ENCODE data around the gene EIF4E. TPM values are rescaled to one million over a fixed set of nuclear protein-coding genes. Genes with fewer than 3 reads are reported as not detected.
"Not testable (repeated sequence)": the region's sequence is repeated elsewhere in the genome, so short reads cannot be mapped to it uniquely, and the experiment has no call there.

Gene EIF4E
- total and polyA plus RNA-seq, 4 donors: 10.4 to 121 (median 57.8) TPM

DNA sequence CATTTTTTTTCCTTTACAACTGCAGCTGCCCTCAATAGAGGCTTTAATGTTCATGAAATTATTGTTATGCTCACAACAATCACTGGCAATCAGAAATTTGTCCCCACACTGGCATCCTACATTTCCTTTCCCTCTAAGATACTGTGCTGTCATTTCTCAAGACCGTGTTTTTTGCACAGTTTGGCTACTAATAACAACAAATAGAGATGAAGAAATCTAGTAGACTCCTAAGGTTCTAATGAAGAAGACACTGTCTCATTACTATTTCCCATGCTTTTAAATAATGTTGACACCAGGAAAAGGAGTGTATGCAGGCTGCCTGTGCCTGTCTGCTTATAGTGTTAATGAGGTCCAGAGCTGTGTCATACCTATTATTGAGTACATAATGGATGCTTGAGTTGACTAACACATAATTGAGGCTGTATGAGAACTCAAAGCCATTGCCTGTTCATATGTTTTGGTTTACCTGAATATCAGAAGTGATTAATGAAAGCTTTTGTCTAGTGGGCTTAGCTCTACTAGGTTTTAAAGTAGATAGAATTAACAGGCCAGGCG is 1.5 kb upstream of the EIF4E start:
- Histone ChIP-seq H3K36me3 (ENCODE audit: control insufficient read depth in 4 of 4, insufficient read depth in 4 of 4, low read length in 4 of 4) (peaks cover 0 to 8% (median 2%) of the 10 kb centered on the region in 4 donors), H3K9me3 (ENCODE audit: control insufficient read depth in 4 of 4, insufficient read depth in 3 of 4, low read length in 3 of 4) (no peaks in the 10 kb centered on the region), H3K27me3 (ENCODE audit: control insufficient read depth in 3 of 3, insufficient read depth in 3 of 3, low read length in 2 of 3) (no peaks in the 10 kb centered on the region), H3K9ac (ENCODE audit: insufficient read depth in 1 of 2, low read length in 2 of 2) (no peak overlapping the region), H3K4me1 (ENCODE audit: control insufficient read depth in 5 of 5, insufficient read depth in 5 of 5, low read length in 5 of 5) (peaks cover 0 to 7% (median 5%) of the 10 kb centered on the region in 5 donors), H3K4me3 (no peak overlapping the region), H3K27ac (ENCODE audit: low read depth in 1 of 2, low read length in 1 of 2) (peak overlapping the region in 1 of 2 donors; percentile 57)
- ATAC-seq (ENCODE audit: insufficient read depth, low FRiP score) (no peak), DNase-seq (no peak)
- TF ChIP-seq, protein P1, sequence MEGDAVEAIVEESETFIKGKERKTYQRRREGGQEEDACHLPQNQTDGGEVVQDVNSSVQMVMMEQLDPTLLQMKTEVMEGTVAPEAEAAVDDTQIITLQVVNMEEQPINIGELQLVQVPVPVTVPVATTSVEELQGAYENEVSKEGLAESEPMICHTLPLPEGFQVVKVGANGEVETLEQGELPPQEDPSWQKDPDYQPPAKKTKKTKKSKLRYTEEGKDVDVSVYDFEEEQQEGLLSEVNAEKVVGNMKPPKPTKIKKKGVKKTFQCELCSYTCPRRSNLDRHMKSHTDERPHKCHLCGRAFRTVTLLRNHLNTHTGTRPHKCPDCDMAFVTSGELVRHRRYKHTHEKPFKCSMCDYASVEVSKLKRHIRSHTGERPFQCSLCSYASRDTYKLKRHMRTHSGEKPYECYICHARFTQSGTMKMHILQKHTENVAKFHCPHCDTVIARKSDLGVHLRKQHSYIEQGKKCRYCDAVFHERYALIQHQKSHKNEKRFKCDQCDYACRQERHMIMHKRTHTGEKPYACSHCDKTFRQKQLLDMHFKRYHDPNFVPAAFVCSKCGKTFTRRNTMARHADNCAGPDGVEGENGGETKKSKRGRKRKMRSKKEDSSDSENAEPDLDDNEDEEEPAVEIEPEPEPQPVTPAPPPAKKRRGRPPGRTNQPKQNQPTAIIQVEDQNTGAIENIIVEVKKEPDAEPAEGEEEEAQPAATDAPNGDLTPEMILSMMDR (IDR thresholded peaks at IDR 0.05; ENCODE audit: control extremely low read depth, extremely low read depth): no peak
- WGBS, 2 donors: 74 to 78% methylated on average over 2 of the region's 2 CpGs

DNA sequence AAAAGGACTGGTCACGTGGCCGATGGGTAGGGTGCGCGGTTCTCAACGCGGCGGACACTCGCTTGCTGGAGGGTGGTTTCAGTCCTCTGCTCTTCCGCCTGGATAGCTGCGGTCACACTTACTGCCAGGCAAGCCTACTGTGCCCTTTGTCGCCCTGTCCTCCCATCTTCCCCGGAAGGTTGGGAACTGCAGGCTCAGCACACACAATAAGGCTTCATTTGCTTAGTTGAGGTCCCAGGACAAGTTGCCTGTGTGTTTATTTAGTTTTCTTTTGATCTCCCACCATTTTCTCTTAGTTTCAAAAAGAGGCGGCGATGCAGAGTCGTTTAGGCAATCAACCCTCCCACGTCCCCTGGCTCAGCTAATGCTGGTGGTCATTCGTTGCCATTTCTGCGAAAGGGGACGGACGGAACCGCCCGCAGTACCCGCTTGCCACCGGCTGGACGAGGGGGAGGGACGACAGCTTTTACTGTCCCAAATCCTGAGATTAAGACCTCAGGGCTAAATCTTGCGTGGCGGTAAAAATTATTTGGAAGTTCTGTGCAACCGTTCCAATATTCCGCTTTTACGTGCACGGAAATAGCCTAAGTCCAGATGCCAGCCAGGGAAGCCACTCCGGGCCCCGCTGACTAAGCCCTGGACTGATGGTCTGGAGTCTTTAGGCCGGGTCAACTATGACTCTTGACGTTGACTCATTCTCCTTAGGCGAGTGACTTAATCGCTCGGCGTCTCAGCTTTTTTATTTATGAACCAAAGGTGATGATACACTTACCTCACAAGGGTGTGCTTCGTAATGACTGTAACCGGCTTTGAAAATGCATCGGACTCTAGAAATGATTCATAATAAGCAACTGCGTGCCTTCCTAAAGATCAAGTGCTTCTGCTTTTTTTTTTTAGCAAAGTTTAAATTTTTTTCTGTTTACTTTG is 671 bp upstream of the EIF4E start:
- no peaks in the 10 kb centered on the region for H3K9me3 ChIP-seq (ENCODE audit: control insufficient read depth in 4 of 4, insufficient read depth in 3 of 4, low read length in 3 of 4)
- H3K36me3 ChIP-seq (ENCODE audit: control insufficient read depth in 4 of 4, insufficient read depth in 4 of 4, low read length in 4 of 4): peaks cover 0 to 11% (median 2%) of the 10 kb centered on the region in 4 donors
- peak overlapping the region; percentile 69 for H3K4me3 ChIP-seq
- 6 to 13% methylated on average over 44 of the region's 44 CpGs for WGBS, 2 donors
- peaks cover 0 to 7% (median 5%) of the 10 kb centered on the region in 5 donors for H3K4me1 ChIP-seq (ENCODE audit: control insufficient read depth in 5 of 5, insufficient read depth in 5 of 5, low read length in 5 of 5)
- H3K27me3 ChIP-seq (ENCODE audit: control insufficient read depth in 3 of 3, insufficient read depth in 3 of 3, low read length in 2 of 3): no peaks in the 10 kb centered on the region
- peak overlapping the region; percentile 95 to 99 for H3K27ac ChIP-seq (ENCODE audit: low read depth in 1 of 2, low read length in 1 of 2)
- ATAC-seq (ENCODE audit: insufficient read depth, low FRiP score) (peak; percentile 64), DNase-seq (peak in 1 of 3 donors; percentile 67)
- TF ChIP-seq, protein P1 (IDR thresholded peaks at IDR 0.05; ENCODE audit: control extremely low read depth, extremely low read depth): no peak
- H3K9ac ChIP-seq (ENCODE audit: insufficient read depth in 1 of 2, low read length in 2 of 2): peak overlapping the region; percentile 74 to 99

DNA sequence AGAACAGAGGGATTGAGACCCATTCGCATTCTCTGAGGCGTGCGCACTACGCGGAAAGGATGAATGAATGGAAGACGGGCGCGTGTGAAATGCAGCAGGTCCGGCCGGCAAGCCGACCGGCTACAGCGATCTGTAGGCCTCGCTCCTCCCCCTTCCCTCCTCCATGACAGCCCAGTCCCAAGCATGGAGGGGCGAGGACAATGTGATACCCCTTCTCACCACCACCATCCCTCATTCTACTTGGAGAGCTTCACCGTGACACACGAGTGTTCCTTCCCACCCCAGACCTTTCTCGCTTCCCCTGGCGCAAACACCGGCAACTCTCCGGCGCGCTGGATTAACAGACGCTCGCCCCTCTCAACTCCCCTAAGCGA is 815 bp downstream of the EIF4E start:
- 0% methylated on average over 26 of the region's 26 CpGs for WGBS, 2 donors
- H3K4me3 ChIP-seq: peak overlapping the region; percentile 76
- H3K9ac ChIP-seq (ENCODE audit: insufficient read depth in 1 of 2, low read length in 2 of 2): peak overlapping the region; percentile 69 to 90
- no peaks in the 10 kb centered on the region for H3K9me3 ChIP-seq (ENCODE audit: control insufficient read depth in 4 of 4, insufficient read depth in 3 of 4, low read length in 3 of 4)
- DNase-seq: peak; percentile 80 to 90 (median 84)
- H3K36me3 ChIP-seq (ENCODE audit: control insufficient read depth in 4 of 4, insufficient read depth in 4 of 4, low read length in 4 of 4): peaks cover 0 to 11% (median 2%) of the 10 kb centered on the region in 4 donors
- ATAC-seq (ENCODE audit: insufficient read depth, low FRiP score): peak; percentile 67
- TF ChIP-seq, protein P1 (IDR thresholded peaks at IDR 0.05; ENCODE audit: control extremely low read depth, extremely low read depth): no peak
- H3K27me3 ChIP-seq (ENCODE audit: control insufficient read depth in 3 of 3, insufficient read depth in 3 of 3, low read length in 2 of 3): no peaks in the 10 kb centered on the region
- peaks cover 0 to 7% (median 5%) of the 10 kb centered on the region in 5 donors for H3K4me1 ChIP-seq (ENCODE audit: control insufficient read depth in 5 of 5, insufficient read depth in 5 of 5, low read length in 5 of 5)
- H3K27ac ChIP-seq (ENCODE audit: low read depth in 1 of 2, low read length in 1 of 2): peak overlapping the region; percentile 86 to 89

- H3K4me1 ChIP-seq (ENCODE audit: control insufficient read depth in 5 of 5, insufficient read depth in 5 of 5, low read length in 5 of 5): not testable (repeated sequence)
- WGBS, 2 donors: 95 to 97% methylated on average over 15 of the region's 15 CpGs
These were observed 2.7 kb downstream of the EIF4E start for GRCh38 chr4:98926257-98926656.

More at GRCh38 chr4:98926257-98926656, 2.7 kb downstream of the EIF4E start:
- ATAC-seq (ENCODE audit: insufficient read depth, low FRiP score); H3K9ac ChIP-seq (ENCODE audit: insufficient read depth in 1 of 2, low read length in 2 of 2); H3K27me3 ChIP-seq (ENCODE audit: control insufficient read depth in 3 of 3, insufficient read depth in 3 of 3, low read length in 2 of 3); DNase-seq; H3K4me3 ChIP-seq; H3K9me3 ChIP-seq (ENCODE audit: control insufficient read depth in 4 of 4, insufficient read depth in 3 of 4, low read length in 3 of 4); H3K27ac ChIP-seq (ENCODE audit: low read depth in 1 of 2, low read length in 1 of 2): not testable (repeated sequence)
- peaks cover 0 to 11% (median 3%) of the 10 kb centered on the region in 4 donors for H3K36me3 ChIP-seq (ENCODE audit: control insufficient read depth in 4 of 4, insufficient read depth in 4 of 4, low read length in 4 of 4)
